HEK293 (cell line): Measurements from ENCODE around the gene XDH.

Source experiments
- CTCF ChIA-PET: fragments of 350-600 bp; formaldehyde crosslinking; extraction: SDS; loops from one replicate; lab custom pipeline; 2021; ENCODE audit warnings: antibody characterized with exemption; lab: Yijun Ruan, JAX
- POLR2A ChIA-PET: fragments of 300-600 bp; formaldehyde crosslinking; extraction: SDS; loops from one replicate; lab custom pipeline; 2020; ENCODE audit warnings: antibody characterized with exemption, inconsistent platforms; lab: Yijun Ruan, JAX
- H3K27ac ChIP-seq: fragments of 200-500 bp; sonication (Bioruptor generic); 2 replicates; pipeline ENCODE4 v1.5.1; 2014; ENCODE audit warnings: low read depth, low read length, control low read depth, inconsistent platforms; ENCODE audit errors: extremely low read depth
- H3K36me3 ChIP-seq, 2 experiments: fragments of 200-500 bp in 1 of 2; sonication (Bioruptor generic) in 1 of 2; 1 replicate in 1 of 2; 2 replicates in 1 of 2; pipeline ENCODE4 v1.5.1; 2014 to 2017; ENCODE audit warnings: inconsistent platforms in 2 of 2, low read length in 2 of 2; ENCODE audit not compliant: control insufficient read depth in 2 of 2, insufficient read depth in 1 of 2
- H3K4me1 ChIP-seq: fragments of 200-500 bp; sonication (Bioruptor generic); 2 replicates; pipeline ENCODE4 v1.5.1; 2014; ENCODE audit warnings: mild to moderate bottlenecking, low read length, inconsistent platforms; ENCODE audit not compliant: control insufficient read depth, insufficient read depth
- H3K4me3 ChIP-seq: 2 replicates; pipeline ENCODE4 v1.5.1; 2011; ENCODE audit warnings: low read depth, mild to moderate bottlenecking, control low read depth, low read length, moderate library complexity
- H3K9me3 ChIP-seq: fragments of 200-500 bp; sonication (Bioruptor generic); 2 replicates; pipeline ENCODE4 v1.5.1; 2014; ENCODE audit warnings: low read depth, low read length, inconsistent platforms; ENCODE audit not compliant: control insufficient read depth, insufficient read depth
- EGR2 ChIP-seq: fragments of 450-650 bp; formaldehyde crosslinking; IDR thresholded peaks from 2 replicates; pipeline ENCODE4 v1.5.1; 2016; ENCODE audit warnings: low read depth, missing biosample characterization, missing genetic modification characterization
- HOXD13 ChIP-seq: sonication (generic); formaldehyde crosslinking; IDR thresholded peaks from 2 replicates; pipeline ENCODE4 v1.8.0; 2022; ENCODE audit warnings: missing genetic modification reagents, borderline replicate concordance
- KLF7 ChIP-seq: fragments of 450-650 bp; formaldehyde crosslinking; IDR thresholded peaks from 2 replicates; pipeline ENCODE4 v1.5.1; 2016; ENCODE audit warnings: missing biosample characterization, missing genetic modification characterization, borderline replicate concordance
- OSR2 ChIP-seq: fragments of 450-650 bp; formaldehyde crosslinking; IDR thresholded peaks from 2 replicates; pipeline ENCODE4 v1.5.1; 2016; ENCODE audit warnings: missing biosample characterization, missing genetic modification characterization
- SCRT2 ChIP-seq: fragments of 450-650 bp; formaldehyde crosslinking; IDR thresholded peaks from 2 replicates; pipeline ENCODE4 v1.5.1; 2016; ENCODE audit warnings: missing biosample characterization, missing genetic modification characterization
- SETDB1 ChIP-seq: IDR thresholded peaks from one replicate; pipeline ENCODE4 v1.6.1; 2017; ENCODE audit warnings: mild to moderate bottlenecking, low read length, moderate library complexity, mixed read lengths; ENCODE audit not compliant: insufficient read length
- WT1 ChIP-seq: fragments of 450-650 bp; formaldehyde crosslinking; IDR thresholded peaks from 2 replicates; pipeline ENCODE4 v1.5.1; 2016; ENCODE audit warnings: missing biosample characterization, missing genetic modification characterization
- ZBTB17 ChIP-seq: fragments of 450-650 bp; formaldehyde crosslinking; IDR thresholded peaks from 2 replicates; pipeline ENCODE4 v1.5.1; 2016; ENCODE audit warnings: missing biosample characterization, missing genetic modification characterization
- ZBTB21 ChIP-seq: fragments of 450-650 bp; formaldehyde crosslinking; IDR thresholded peaks from 2 replicates; pipeline ENCODE4 v1.5.1; 2017; ENCODE audit warnings: missing biosample characterization, missing genetic modification characterization
- ZIC2 ChIP-seq: fragments of 450-650 bp; formaldehyde crosslinking; IDR thresholded peaks from 2 replicates; pipeline ENCODE4 v1.5.1; 2016; ENCODE audit warnings: missing biosample characterization, missing genetic modification characterization
- ZNF132 ChIP-seq: fragments of 450-650 bp; formaldehyde crosslinking; IDR thresholded peaks from 2 replicates; pipeline ENCODE4 v1.5.1; 2017; ENCODE audit warnings: missing biosample characterization, missing genetic modification characterization, borderline replicate concordance
- ZNF146 ChIP-seq: fragments of 450-650 bp; formaldehyde crosslinking; IDR thresholded peaks from 2 replicates; pipeline ENCODE4 v1.5.1; 2016; ENCODE audit warnings: missing biosample characterization, missing genetic modification characterization
- ZNF23 ChIP-seq: fragments of 450-650 bp; formaldehyde crosslinking; IDR thresholded peaks from 2 replicates; pipeline ENCODE4 v1.5.1; 2016; ENCODE audit warnings: missing biosample characterization, missing genetic modification characterization, borderline replicate concordance
- ZNF248 ChIP-seq: fragments of 450-650 bp; formaldehyde crosslinking; IDR thresholded peaks from 2 replicates; pipeline ENCODE4 v1.5.1; 2017; ENCODE audit warnings: missing biosample characterization, missing genetic modification characterization
- ZNF292 ChIP-seq: fragments of 450-650 bp; formaldehyde crosslinking; IDR thresholded peaks from 2 replicates; pipeline ENCODE4 v1.5.1; 2016; ENCODE audit warnings: low read depth, missing biosample characterization, missing genetic modification characterization, borderline replicate concordance
- ZNF513 ChIP-seq: fragments of 450-650 bp; IDR thresholded peaks from 2 replicates; pipeline ENCODE4 v1.5.1; 2018; ENCODE audit warnings: missing biosample characterization, missing genetic modification characterization
- ZNF514 ChIP-seq: fragments of 450-650 bp; formaldehyde crosslinking; IDR thresholded peaks from 2 replicates; pipeline ENCODE4 v1.5.1; 2016; ENCODE audit warnings: missing biosample characterization, missing genetic modification characterization
- ZNF555 ChIP-seq: fragments of 450-650 bp; formaldehyde crosslinking; conservative IDR thresholded peaks from 2 replicates; pipeline ENCODE4 v1.5.1; 2017; ENCODE audit warnings: missing biosample characterization, mild to moderate bottlenecking, missing genetic modification characterization, inconsistent platforms
- ZNF560 ChIP-seq: fragments of 450-650 bp; formaldehyde crosslinking; IDR thresholded peaks from 2 replicates; pipeline ENCODE4 v1.5.1; 2017; ENCODE audit warnings: missing biosample characterization, missing genetic modification characterization, borderline replicate concordance
- ZNF571 ChIP-seq: fragments of 450-650 bp; formaldehyde crosslinking; IDR thresholded peaks from 2 replicates; pipeline ENCODE4 v1.5.0; 2017; ENCODE audit warnings: missing biosample characterization, missing genetic modification characterization
- ZNF639 ChIP-seq: fragments of 450-650 bp; formaldehyde crosslinking; IDR thresholded peaks from 2 replicates; pipeline ENCODE4 v1.5.1; 2016; ENCODE audit warnings: missing biosample characterization, missing genetic modification characterization
- ZNF645 ChIP-seq: fragments of 450-650 bp; formaldehyde crosslinking; IDR thresholded peaks from 2 replicates; pipeline ENCODE4; 2016; ENCODE audit warnings: missing biosample characterization, missing genetic modification characterization
- ZNF670 ChIP-seq: fragments of 450-650 bp; formaldehyde crosslinking; IDR thresholded peaks from 2 replicates; pipeline ENCODE4 v1.5.1; 2016; ENCODE audit warnings: missing biosample characterization, missing genetic modification characterization, low read depth
- ZSCAN4 ChIP-seq: fragments of 450-650 bp; formaldehyde crosslinking; IDR thresholded peaks from 2 replicates; pipeline ENCODE4 v1.5.1; 2017; ENCODE audit warnings: missing biosample characterization, missing genetic modification characterization

Gene XDH

GRCh38 chr2:31378791-31379501, 35.6 kb downstream of the XDH start:
- Histone ChIP-seq H3K4me1 (0 out of 2 replicates have a peak, but pooled peaks cover 2% of the 10 kb centered on the region), H3K9me3 (no peaks in the 10 kb centered on the region), H3K4me3 (no peak overlapping the region), H3K27ac (no peak overlapping the region), H3K36me3 (no peaks in the 10 kb centered on the region)
- POLR2A ChIA-PET, result no interaction called here
- TF ChIP-seq OSR2 (tag by site-specific recombination) (no peak), ZNF146 (tag by site-specific recombination) (no peak), ZIC2 (tag by site-specific recombination) (no peak), WT1 (tag by site-specific recombination) (no peak)
- CTCF ChIA-PET, result interaction anchor here (0.6 kb wide), 1 partner anchor 187 kb away, joined by 5 read pairs; no protein-coding TSS in a partner anchor

- POLR2A ChIA-PET, result no interaction called here
- TF ChIP-seq ZNF670 (tag by site-specific recombination), result no peak
- no peak for TF ChIP-seq ZNF639 (tag by site-specific recombination)
- TF ChIP-seq ZNF248, result no peak
- no peak for TF ChIP-seq ZNF513 (tag by site-specific recombination)
- TF ChIP-seq ZBTB21 (tag by site-specific recombination), result no peak
- no peak for TF ChIP-seq ZNF560 (tag by site-specific recombination)
- TF ChIP-seq ZNF555 (tag by site-specific recombination), result no peak
- no peak for TF ChIP-seq ZNF132 (tag by site-specific recombination)
- no peak for TF ChIP-seq ZBTB17 (tag by site-specific recombination)
- TF ChIP-seq ZNF645, result no peak
- no peak for TF ChIP-seq ZNF23 (tag by site-specific recombination)
- Histone ChIP-seq H3K4me3 (no peak overlapping the region), H3K4me1 (0 out of 2 replicates have a peak, but pooled peaks cover 2% of the 10 kb centered on the region), H3K9me3 (no peaks in the 10 kb centered on the region), H3K36me3 (no peaks in the 10 kb centered on the region), H3K27ac (no peak overlapping the region)
- CTCF ChIA-PET, result interaction anchor here (0.6 to 0.7 kb wide), 2 partner anchors 21 to 187 kb away, joined by 5 to 7 read pairs; no protein-coding TSS in a partner anchor
Measured at GRCh38 chr2:31378389-31378788, 36.2 kb downstream of the XDH start.

GRCh38 chr2:31373127-31373526, 41.4 kb downstream of the XDH start:
- ChIA-PET CTCF (no interaction called here), POLR2A (no interaction called here)
- no peaks in the 10 kb centered on the region for H3K4me1 ChIP-seq
- H3K9me3 ChIP-seq, result no peaks in the 10 kb centered on the region
- no peaks in the 10 kb centered on the region for H3K36me3 ChIP-seq
- H3K4me3 ChIP-seq, result no peak overlapping the region
- no peak overlapping the region for H3K27ac ChIP-seq
- TF ChIP-seq SETDB1 (no peak), ZSCAN4 (tag by site-specific recombination) (no peak), ZNF645 (no peak), KLF7 (tag by site-specific recombination) (no peak), EGR2 (tag by site-specific recombination) (no peak), ZNF571 (tag by site-specific recombination) (no peak), HOXD13 (CRISPR knock-in tag) (no peak), ZNF514 (tag by site-specific recombination) (no peak), ZNF292 (tag by site-specific recombination) (no peak), ZNF132 (tag by site-specific recombination) (no peak), SCRT2 (no peak)
